ENCODE data around the gene ID2.

ID2 gene

DNA sequence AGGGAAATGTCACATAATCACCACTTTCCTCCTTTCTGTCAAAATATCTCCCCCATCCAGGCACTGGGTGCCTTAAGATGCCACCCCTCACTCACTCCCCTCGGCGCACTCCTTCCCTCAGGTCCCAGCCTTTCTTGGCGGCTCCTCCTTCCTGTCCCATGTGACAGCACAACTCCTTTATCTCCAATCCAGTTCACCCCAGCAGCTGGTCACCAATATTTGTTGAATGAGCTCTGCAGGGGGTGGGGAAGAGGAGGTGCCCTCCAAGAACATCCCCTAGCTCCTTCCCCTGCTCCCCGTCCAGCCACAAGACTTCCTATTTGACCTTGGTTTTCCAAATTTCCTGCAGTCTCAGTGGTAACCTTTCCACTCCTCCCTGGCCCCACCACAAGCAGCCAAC is 31.6 kb upstream of the ID2 start:
- no peak overlapping the region for H2AFZ ChIP-seq (ENCODE audit: low read depth)
- no peaks in the 10 kb centered on the region for H4K20me1 ChIP-seq (ENCODE audit: insufficient read depth)

DNA sequence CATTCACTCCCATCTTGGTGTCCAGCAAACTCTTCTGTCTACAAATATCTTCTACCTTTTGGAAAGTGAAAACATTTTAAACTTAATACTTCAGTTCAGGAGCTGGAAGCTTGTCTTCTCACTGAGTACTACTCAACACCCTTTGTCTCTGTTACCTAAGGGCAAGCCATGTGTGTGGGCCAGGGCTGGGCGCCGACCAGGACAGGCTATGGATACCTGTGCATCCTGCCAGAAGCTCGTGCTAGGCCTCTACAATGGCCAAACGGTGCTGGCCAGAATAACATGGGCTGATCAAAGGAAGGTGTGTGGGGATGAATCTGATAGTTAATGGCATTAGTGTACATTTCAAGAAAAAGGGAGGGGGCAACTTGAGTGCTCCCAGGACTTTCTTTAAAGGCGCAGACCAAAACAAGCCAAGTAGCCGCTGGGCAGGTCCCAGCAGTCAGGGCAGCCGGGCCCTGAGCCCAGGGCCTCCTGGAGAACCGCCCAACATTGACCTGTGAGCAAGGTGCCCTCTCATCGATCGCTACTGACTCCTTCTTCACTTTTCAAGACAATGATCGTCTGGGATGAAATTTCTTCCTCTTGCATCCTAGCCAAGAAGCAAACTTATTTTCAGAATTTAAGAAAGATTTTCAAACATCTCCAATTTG is 29.0 kb upstream of the ID2 start:
- H3K27ac ChIP-seq, result no peak overlapping the region
- H3K4me3 ChIP-seq (IDR thresholded peaks at IDR 0.05; ENCODE audit: insufficient read depth, low read depth, low read length), result no peak overlapping the region
- no peak overlapping the region for H3K9ac ChIP-seq
- H3K27me3 ChIP-seq (ENCODE audit: insufficient read depth, low read depth), result no peaks in the 10 kb centered on the region; the same call in 1 of the 2 replicates
- H3K36me3 ChIP-seq (ENCODE audit: insufficient read depth), result no peaks in the 10 kb centered on the region
- no peak overlapping the region for H3K4me2 ChIP-seq
- H3K79me2 ChIP-seq (ENCODE audit: insufficient read depth, low read depth), result no peaks in the 10 kb centered on the region
- no peak overlapping the region for H2AFZ ChIP-seq (ENCODE audit: low read depth)
- H4K20me1 ChIP-seq (ENCODE audit: insufficient read depth), result no peaks in the 10 kb centered on the region
- peaks cover 7% of the 10 kb centered on the region for H3K4me1 ChIP-seq (ENCODE audit: low read depth, poor library complexity, severe bottlenecking)
- TF ChIP-seq, protein P1, sequence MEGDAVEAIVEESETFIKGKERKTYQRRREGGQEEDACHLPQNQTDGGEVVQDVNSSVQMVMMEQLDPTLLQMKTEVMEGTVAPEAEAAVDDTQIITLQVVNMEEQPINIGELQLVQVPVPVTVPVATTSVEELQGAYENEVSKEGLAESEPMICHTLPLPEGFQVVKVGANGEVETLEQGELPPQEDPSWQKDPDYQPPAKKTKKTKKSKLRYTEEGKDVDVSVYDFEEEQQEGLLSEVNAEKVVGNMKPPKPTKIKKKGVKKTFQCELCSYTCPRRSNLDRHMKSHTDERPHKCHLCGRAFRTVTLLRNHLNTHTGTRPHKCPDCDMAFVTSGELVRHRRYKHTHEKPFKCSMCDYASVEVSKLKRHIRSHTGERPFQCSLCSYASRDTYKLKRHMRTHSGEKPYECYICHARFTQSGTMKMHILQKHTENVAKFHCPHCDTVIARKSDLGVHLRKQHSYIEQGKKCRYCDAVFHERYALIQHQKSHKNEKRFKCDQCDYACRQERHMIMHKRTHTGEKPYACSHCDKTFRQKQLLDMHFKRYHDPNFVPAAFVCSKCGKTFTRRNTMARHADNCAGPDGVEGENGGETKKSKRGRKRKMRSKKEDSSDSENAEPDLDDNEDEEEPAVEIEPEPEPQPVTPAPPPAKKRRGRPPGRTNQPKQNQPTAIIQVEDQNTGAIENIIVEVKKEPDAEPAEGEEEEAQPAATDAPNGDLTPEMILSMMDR (conservative IDR thresholded peaks at IDR 0.05; ENCODE audit: low read depth, low read length), result no peak

More for the DNA sequence above, 31.6 kb upstream of the ID2 start:
- TF ChIP-seq, protein P1 (conservative IDR thresholded peaks at IDR 0.05; ENCODE audit: low read depth, low read length), result no peak
- Histone ChIP-seq H3K4me3 (IDR thresholded peaks at IDR 0.05; ENCODE audit: insufficient read depth, low read depth, low read length) (no peak overlapping the region), H3K27ac (no peak overlapping the region), H3K79me2 (ENCODE audit: insufficient read depth, low read depth) (no peaks in the 10 kb centered on the region), H3K4me2 (no peak overlapping the region), H3K27me3 (ENCODE audit: insufficient read depth, low read depth) (no peaks in the 10 kb centered on the region), H3K36me3 (ENCODE audit: insufficient read depth) (no peaks in the 10 kb centered on the region), H3K9ac (no peak overlapping the region), H3K4me1 (ENCODE audit: low read depth, poor library complexity, severe bottlenecking) (no peaks in the 10 kb centered on the region)

DNA sequence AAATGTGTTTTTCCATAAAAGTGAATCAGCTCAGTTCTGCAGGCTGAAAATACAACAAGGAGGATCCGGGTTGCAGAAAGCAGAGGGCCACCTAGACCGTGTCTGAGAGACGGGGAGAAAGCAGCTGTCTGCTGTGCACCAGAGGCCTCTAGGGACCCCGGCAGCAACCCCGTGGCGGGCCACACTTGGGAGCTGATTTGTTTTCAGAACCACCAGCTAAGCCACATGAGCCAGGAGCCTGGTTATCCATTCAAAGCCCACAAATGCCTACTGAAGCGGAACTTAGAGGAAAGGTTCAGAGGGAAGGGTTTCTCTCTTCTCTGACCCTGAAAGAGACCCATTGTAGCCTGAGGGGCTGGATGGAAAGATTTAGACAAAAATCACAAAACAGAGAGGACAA is 28.4 kb upstream of the ID2 start:
- Histone ChIP-seq H3K36me3 (ENCODE audit: insufficient read depth) (no peaks in the 10 kb centered on the region), H3K9ac (no peak overlapping the region), H3K4me2 (no peak overlapping the region), H3K4me3 (IDR thresholded peaks at IDR 0.05; ENCODE audit: insufficient read depth, low read depth, low read length) (no peak overlapping the region), H3K27ac (no peak overlapping the region), H3K79me2 (ENCODE audit: insufficient read depth, low read depth) (no peaks in the 10 kb centered on the region), H3K27me3 (ENCODE audit: insufficient read depth, low read depth) (no peaks in the 10 kb centered on the region; the same call in 1 of the 2 replicates), H2AFZ (ENCODE audit: low read depth) (no peak overlapping the region), H3K4me1 (ENCODE audit: low read depth, poor library complexity, severe bottlenecking) (peaks cover 7% of the 10 kb centered on the region), H4K20me1 (ENCODE audit: insufficient read depth) (no peaks in the 10 kb centered on the region)
- TF ChIP-seq, protein P1 (conservative IDR thresholded peaks at IDR 0.05; ENCODE audit: low read depth, low read length), result no peak

DNA sequence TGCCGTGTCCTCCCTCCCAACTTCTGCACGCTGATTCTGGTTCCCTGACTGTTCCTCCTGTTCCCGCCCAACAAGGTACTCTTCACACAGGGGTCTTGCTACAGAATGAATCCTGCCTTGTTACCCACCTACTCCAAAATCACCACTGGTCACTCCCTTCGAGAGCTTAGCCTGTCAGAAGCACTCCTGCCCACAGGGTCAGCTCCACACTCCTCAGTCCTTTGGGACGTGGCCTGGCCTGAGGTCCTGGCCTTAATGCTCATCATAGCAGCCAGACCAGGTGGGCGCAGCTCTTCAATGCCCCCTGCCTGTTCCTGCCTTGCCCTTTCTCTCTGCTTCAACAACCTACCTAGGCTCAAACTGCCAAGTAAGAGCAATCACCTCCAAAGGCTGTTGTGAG is 27.8 kb upstream of the ID2 start:
- H3K4me2 ChIP-seq, result no peak overlapping the region
- H3K27ac ChIP-seq, result no peak overlapping the region
- H3K4me3 ChIP-seq (IDR thresholded peaks at IDR 0.05; ENCODE audit: insufficient read depth, low read depth, low read length), result no peak overlapping the region
- H3K4me1 ChIP-seq (ENCODE audit: low read depth, poor library complexity, severe bottlenecking), result peaks cover 7% of the 10 kb centered on the region
- TF ChIP-seq, protein P1 (conservative IDR thresholded peaks at IDR 0.05; ENCODE audit: low read depth, low read length), result no peak
- H3K79me2 ChIP-seq (ENCODE audit: insufficient read depth, low read depth), result no peaks in the 10 kb centered on the region
- H3K36me3 ChIP-seq (ENCODE audit: insufficient read depth), result no peaks in the 10 kb centered on the region
- no peak overlapping the region for H3K9ac ChIP-seq
- no peak overlapping the region for H2AFZ ChIP-seq (ENCODE audit: low read depth)
- no peaks in the 10 kb centered on the region for H4K20me1 ChIP-seq (ENCODE audit: insufficient read depth)
- H3K27me3 ChIP-seq (ENCODE audit: insufficient read depth, low read depth), result no peaks in the 10 kb centered on the region; the same call in 1 of the 2 replicates
